Coronary artery (tissue), 2 donors: ENCODE data around the gene SECISBP2.
A peak's percentile ranks its signal among the peaks of the same experiment; 100 is the strongest.

Source experiments
- DNase-seq: peaks from one replicate; pipeline ENCODE4 v3.0.0-alpha.2; 2017; ENCODE audit warnings: low spot score
- H3K27ac ChIP-seq, 2 donors: fragments of 200-600 bp; sonication (generic); one replicate each; pipeline ENCODE4 v1.5.1; 2016 to 2019
- H3K4me3 ChIP-seq: fragments of 200-600 bp; sonication (generic); 2 replicates; pipeline ENCODE4 v1.5.1; 2016; ENCODE audit warnings: mild to moderate bottlenecking, moderate library complexity
- TF ChIP-seq, protein P1 (sequence below): fragments of 200-600 bp; sonication (generic); IDR thresholded peaks from one replicate; pipeline ENCODE4 v1.5.1; 2019; ENCODE audit warnings: antibody characterized with exemption

Gene SECISBP2

DNA sequence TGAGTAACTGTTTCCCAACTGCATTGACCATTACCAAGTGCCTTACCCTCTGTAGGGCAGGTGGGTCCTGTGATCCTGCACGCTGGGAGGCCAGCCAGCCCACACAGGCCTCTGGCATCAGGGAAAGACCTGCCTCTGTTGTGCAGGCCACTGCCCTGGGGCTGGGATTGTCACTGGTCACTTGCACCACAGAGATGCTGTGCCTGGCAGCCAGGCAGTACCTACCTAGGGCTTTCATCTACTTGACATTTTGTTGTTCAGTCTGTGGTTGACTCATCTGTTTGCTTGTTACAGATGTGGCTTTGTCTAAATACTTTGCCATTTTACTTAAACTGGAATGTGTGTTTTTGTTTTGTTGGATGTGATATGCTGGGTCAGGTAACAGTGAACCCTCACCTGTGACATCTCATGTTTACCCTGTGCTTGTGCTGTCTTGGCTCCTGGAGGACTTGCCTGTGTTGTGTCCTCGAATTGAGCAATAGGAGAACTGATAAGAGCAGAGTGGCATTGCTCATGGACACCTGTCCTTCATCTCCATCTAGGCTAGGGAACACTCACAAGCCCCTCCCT lies 32.8 kb downstream of the SECISBP2 start:
- TF ChIP-seq, protein P1, sequence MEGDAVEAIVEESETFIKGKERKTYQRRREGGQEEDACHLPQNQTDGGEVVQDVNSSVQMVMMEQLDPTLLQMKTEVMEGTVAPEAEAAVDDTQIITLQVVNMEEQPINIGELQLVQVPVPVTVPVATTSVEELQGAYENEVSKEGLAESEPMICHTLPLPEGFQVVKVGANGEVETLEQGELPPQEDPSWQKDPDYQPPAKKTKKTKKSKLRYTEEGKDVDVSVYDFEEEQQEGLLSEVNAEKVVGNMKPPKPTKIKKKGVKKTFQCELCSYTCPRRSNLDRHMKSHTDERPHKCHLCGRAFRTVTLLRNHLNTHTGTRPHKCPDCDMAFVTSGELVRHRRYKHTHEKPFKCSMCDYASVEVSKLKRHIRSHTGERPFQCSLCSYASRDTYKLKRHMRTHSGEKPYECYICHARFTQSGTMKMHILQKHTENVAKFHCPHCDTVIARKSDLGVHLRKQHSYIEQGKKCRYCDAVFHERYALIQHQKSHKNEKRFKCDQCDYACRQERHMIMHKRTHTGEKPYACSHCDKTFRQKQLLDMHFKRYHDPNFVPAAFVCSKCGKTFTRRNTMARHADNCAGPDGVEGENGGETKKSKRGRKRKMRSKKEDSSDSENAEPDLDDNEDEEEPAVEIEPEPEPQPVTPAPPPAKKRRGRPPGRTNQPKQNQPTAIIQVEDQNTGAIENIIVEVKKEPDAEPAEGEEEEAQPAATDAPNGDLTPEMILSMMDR = no peak
- no peak for DNase-seq
- H3K4me3 ChIP-seq = no peak overlapping the region
- no peak overlapping the region for H3K27ac ChIP-seq

GRCh38 chr9:89351584-89352300 lies 33.4 kb downstream of the SECISBP2 start:
- Histone ChIP-seq H3K4me3 (no peak overlapping the region), H3K27ac (no peak overlapping the region)
- no peak for DNase-seq
- TF ChIP-seq, protein P1 = no peak

- TF ChIP-seq, protein P1 = no peak
- DNase-seq = no peak
- no peak overlapping the region for H3K27ac ChIP-seq
- H3K4me3 ChIP-seq = no peak overlapping the region
Measured at GRCh38 chr9:89352451-89352850, 34.2 kb downstream of the SECISBP2 start.

DNA sequence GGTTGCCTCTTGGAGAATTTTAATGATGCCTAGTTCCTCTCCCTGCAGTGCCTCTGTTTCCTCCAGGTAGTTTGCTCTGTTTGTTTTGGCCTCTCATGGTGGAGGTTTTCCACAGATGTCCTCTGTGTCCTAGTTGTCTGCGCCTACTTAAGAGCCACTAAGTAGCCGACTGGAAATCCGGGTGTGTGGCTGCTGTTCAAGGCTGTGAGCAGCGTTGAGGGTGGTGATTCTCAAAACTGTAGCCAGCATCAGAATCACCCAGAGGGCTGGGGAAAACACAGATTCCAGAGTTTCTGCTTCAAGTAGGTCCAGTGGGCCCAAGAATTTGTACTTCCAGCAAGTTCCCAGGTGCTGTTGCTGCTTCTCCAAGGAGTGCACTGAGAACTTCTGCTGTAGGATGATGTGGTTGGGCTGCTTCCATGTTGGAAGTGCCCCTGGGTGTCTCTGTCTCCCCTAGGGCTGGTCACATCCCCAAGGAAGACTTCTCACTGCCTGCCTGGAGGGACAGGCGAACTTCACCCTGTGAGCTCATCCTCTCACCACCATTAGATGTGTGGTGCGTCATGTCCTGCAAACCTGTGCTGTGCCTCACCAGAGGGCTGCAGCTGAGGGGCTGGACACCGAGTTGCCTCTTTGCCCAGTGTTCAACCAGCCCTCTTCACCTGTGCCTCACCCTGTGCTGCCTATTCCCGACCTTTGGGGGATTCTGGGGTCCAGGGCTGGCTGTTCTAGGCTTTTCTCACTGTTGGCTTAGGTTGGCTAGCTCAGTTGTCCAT lies 34.8 kb downstream of the SECISBP2 start:
- Histone ChIP-seq H3K27ac (peak overlapping the region in 1 of 2 donors; percentile 13), H3K4me3 (no peak overlapping the region)
- TF ChIP-seq, protein P1 = no peak
- peak; percentile 16 for DNase-seq

DNA sequence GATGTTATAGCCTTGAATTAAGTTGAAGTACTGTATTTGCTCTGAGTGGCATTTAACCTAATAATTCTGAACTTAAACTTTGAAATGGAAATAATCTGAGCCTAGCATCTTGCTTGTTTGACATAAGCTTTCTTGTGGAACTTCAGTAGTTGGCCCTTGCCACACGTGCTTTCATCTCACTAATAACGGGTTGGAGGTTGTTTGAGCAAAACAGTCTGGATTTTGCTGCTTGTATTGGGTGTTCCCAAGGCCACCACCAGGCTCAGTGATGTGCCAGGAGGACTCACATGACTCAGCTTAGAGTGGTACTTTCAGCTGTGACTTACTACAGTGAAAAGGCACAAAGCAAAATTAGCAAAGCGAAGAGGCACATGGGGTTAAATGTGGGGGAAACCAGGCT lies 35.7 kb downstream of the SECISBP2 start:
- no peak overlapping the region for H3K27ac ChIP-seq
- TF ChIP-seq, protein P1 = no peak
- H3K4me3 ChIP-seq = no peak overlapping the region
- peak; percentile 36 for DNase-seq

DNA sequence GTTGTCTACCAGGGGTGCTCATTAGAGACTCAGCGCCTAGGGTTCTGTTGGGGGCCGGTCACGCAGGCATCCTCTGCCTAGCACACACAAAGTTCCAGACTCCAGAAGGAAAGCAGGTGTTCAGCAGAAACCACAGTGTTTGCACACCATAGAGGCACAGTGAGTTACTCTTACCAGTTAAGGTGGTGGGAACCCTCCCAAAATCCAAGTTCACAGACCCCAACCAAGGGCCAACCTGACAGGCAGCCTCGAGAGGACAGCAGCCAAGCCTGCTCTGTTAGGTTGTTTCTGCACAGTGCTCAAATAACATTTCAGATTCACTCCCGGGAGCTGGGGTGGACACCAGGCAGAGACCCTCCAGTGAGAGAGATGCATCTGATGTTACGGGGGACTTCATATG lies 36.2 kb downstream of the SECISBP2 start:
- TF ChIP-seq, protein P1 = no peak
- no peak overlapping the region for H3K4me3 ChIP-seq
- no peak overlapping the region for H3K27ac ChIP-seq
- DNase-seq = peak; percentile 57
